ENCODE measurements around the gene ADAM10.
A peak's percentile ranks its signal among the peaks of the same experiment; 100 is the strongest.

Gene ADAM10

DNA sequence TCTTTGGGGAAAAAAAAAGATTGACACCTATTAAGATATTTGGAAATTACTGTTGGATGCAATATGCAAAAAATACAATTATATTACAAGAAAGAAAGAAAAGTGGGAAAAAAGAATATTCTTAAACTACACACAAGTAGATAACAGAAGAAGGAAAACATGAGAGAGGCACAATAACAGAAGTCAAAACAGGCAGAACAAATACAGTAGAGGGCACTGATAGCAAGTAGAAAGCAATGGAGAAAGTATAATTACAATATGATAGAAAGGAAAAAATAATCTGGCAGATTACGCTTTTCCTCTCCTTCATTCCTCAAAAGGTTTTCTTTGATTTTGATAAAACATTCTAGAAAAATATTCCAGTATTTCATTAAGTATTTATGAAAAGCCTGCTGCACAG is 72.1 kb downstream of the ADAM10 start:
- Histone ChIP-seq H3K4me2 (ENCODE audit: low read depth, low read length, poor library complexity, severe bottlenecking) (no peak overlapping the region), H3K36me3 (ENCODE audit: insufficient read depth, low read length) (peaks cover 57% of the 10 kb centered on the region), H3K27me3 (ENCODE audit: insufficient read depth, low read length, poor library complexity, severe bottlenecking) (no peaks in the 10 kb centered on the region), H2AFZ (ENCODE audit: low read length) (no peak overlapping the region), H4K20me1 (ENCODE audit: insufficient read depth, low read length, poor library complexity, severe bottlenecking) (peaks cover 18% of the 10 kb centered on the region), H3K9me2 (replicated peaks; ENCODE audit: low read depth, low read length) (no peaks in the 10 kb centered on the region), H3K4me3 (ENCODE audit: low read length, poor library complexity, severe bottlenecking) (no peak overlapping the region), H3K4me1 (ENCODE audit: insufficient read depth, low read length, poor library complexity, severe bottlenecking) (peaks cover 8% of the 10 kb centered on the region), H3K9ac (ENCODE audit: low read depth, low read length, poor library complexity, severe bottlenecking) (no peak overlapping the region), H3K79me2 (ENCODE audit: insufficient read depth, low read length) (peaks cover 51% of the 10 kb centered on the region), H3F3A (ENCODE audit: low read depth) (no peaks in the 10 kb centered on the region), H3K9me3 (ENCODE audit: insufficient read depth, low read depth, low read length) (no peaks in the 10 kb centered on the region)
- TF ChIP-seq, protein P1, sequence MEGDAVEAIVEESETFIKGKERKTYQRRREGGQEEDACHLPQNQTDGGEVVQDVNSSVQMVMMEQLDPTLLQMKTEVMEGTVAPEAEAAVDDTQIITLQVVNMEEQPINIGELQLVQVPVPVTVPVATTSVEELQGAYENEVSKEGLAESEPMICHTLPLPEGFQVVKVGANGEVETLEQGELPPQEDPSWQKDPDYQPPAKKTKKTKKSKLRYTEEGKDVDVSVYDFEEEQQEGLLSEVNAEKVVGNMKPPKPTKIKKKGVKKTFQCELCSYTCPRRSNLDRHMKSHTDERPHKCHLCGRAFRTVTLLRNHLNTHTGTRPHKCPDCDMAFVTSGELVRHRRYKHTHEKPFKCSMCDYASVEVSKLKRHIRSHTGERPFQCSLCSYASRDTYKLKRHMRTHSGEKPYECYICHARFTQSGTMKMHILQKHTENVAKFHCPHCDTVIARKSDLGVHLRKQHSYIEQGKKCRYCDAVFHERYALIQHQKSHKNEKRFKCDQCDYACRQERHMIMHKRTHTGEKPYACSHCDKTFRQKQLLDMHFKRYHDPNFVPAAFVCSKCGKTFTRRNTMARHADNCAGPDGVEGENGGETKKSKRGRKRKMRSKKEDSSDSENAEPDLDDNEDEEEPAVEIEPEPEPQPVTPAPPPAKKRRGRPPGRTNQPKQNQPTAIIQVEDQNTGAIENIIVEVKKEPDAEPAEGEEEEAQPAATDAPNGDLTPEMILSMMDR (conservative IDR thresholded peaks at IDR 0.05; ENCODE audit: low read length), result peak; percentile 29; the same call in 1 of the 2 replicates
- no peak for TF ChIP-seq EZH2phosphoT487 (IDR thresholded peaks at IDR 0.05; ENCODE audit: borderline replicate concordance)

DNA sequence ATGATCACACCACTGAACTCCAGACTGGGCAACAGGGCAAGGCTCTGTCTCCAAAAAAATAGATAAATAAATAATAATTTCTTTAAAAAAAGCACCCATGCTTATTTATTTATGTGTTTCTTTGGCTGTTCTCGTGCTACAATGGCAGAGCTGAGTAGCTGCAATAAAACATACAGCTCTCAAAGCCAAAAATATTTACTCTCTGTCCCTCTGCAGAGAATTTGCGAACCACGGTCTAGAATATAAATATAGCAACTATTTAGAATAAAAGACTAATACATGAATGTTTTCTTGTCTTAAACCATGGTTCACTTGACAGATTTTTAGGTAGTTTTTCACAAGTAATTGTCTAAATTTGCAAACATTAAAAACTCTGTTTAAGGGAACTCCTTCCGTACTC is 72.7 kb downstream of the ADAM10 start:
- Histone ChIP-seq H3K27me3 (ENCODE audit: insufficient read depth, low read length, poor library complexity, severe bottlenecking) (no peaks in the 10 kb centered on the region), H3K9ac (ENCODE audit: low read depth, low read length, poor library complexity, severe bottlenecking) (no peak overlapping the region), H3K4me1 (ENCODE audit: insufficient read depth, low read length, poor library complexity, severe bottlenecking) (peaks cover 4% of the 10 kb centered on the region), H3K9me3 (ENCODE audit: insufficient read depth, low read depth, low read length) (no peaks in the 10 kb centered on the region), H3F3A (ENCODE audit: low read depth) (no peaks in the 10 kb centered on the region), H2AFZ (ENCODE audit: low read length) (no peak overlapping the region), H3K4me2 (ENCODE audit: low read depth, low read length, poor library complexity, severe bottlenecking) (no peak overlapping the region), H3K4me3 (ENCODE audit: low read length, poor library complexity, severe bottlenecking) (no peak overlapping the region), H4K20me1 (ENCODE audit: insufficient read depth, low read length, poor library complexity, severe bottlenecking) (peaks cover 14% of the 10 kb centered on the region), H3K9me2 (replicated peaks; ENCODE audit: low read depth, low read length) (no peaks in the 10 kb centered on the region), H3K36me3 (ENCODE audit: insufficient read depth, low read length) (peaks cover 58% of the 10 kb centered on the region), H3K79me2 (ENCODE audit: insufficient read depth, low read length) (peaks cover 49% of the 10 kb centered on the region)
- no peak for TF ChIP-seq EZH2phosphoT487 (IDR thresholded peaks at IDR 0.05; ENCODE audit: borderline replicate concordance)
- TF ChIP-seq, protein P1 (conservative IDR thresholded peaks at IDR 0.05; ENCODE audit: low read length), result no peak

DNA sequence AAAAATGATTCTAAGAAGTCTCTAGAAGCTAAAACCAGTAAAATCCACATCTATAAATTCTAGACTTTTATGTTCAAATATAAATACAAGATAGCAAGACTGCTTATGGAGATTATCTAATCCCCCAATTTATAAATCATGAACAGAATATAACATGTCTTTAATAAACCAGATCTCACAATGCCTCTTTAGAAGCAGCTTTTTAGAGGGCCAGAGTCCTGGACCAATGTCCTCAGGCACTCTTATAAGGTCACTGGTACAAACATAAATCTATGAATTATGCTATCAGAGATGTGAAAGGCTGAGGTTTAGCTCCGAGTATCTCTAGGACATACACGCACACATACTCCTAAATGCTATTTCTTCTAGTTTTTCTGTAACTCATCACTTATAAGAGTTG is 78.3 kb downstream of the ADAM10 start:
- Histone ChIP-seq H3K9ac (ENCODE audit: low read depth, low read length, poor library complexity, severe bottlenecking) (no peak overlapping the region), H2AFZ (ENCODE audit: low read length) (no peak overlapping the region), H4K20me1 (ENCODE audit: insufficient read depth, low read length, poor library complexity, severe bottlenecking) (no peaks in the 10 kb centered on the region), H3K9me2 (replicated peaks; ENCODE audit: low read depth, low read length) (no peaks in the 10 kb centered on the region), H3F3A (ENCODE audit: low read depth) (no peaks in the 10 kb centered on the region), H3K4me1 (ENCODE audit: insufficient read depth, low read length, poor library complexity, severe bottlenecking) (no peaks in the 10 kb centered on the region), H3K27me3 (ENCODE audit: insufficient read depth, low read length, poor library complexity, severe bottlenecking) (no peaks in the 10 kb centered on the region), H3K36me3 (ENCODE audit: insufficient read depth, low read length) (peaks cover 39% of the 10 kb centered on the region; the same call in 1 of the 2 replicates), H3K4me3 (ENCODE audit: low read length, poor library complexity, severe bottlenecking) (no peak overlapping the region), H3K9me3 (ENCODE audit: insufficient read depth, low read depth, low read length) (no peaks in the 10 kb centered on the region), H3K79me2 (ENCODE audit: insufficient read depth, low read length) (peaks cover 36% of the 10 kb centered on the region), H3K4me2 (ENCODE audit: low read depth, low read length, poor library complexity, severe bottlenecking) (no peak overlapping the region)
- no peak for TF ChIP-seq EZH2phosphoT487 (IDR thresholded peaks at IDR 0.05; ENCODE audit: borderline replicate concordance)
- TF ChIP-seq, protein P1 (conservative IDR thresholded peaks at IDR 0.05; ENCODE audit: low read length), result no peak

All from Loucy (cell line).